GM18909 (cell line): ENCODE data around the gene GOLGA8A.
A peak's percentile ranks its signal among the peaks of the same experiment; 100 is the strongest.
"Not testable (repeated sequence)": the region's sequence is repeated elsewhere in the genome, so short reads cannot be mapped to it uniquely, and the experiment has no call there.

Experiments
- ATAC-seq: cut with Tn5 transposase; IDR thresholded peaks from one replicate; pipeline ENCODE4 v1.9.1; 2021; ENCODE audit warnings: mild to moderate bottlenecking; ENCODE audit not compliant: unreplicated experiment, poor library complexity

GOLGA8A gene

GRCh38 chr15:34437687-34438086 is at the start of gene GOLGA8A:
GOLGA8A (minus strand) TSS chr15:34437808; CDS start chr15:34389691, 48,117 bp downstream.
- peak; percentile 73 for ATAC-seq

- ATAC-seq, result no peak
Measured at GRCh38 chr15:34483644-34484043, 46.0 kb upstream of the GOLGA8A start.

- ATAC-seq, result no peak
Measured at GRCh38 chr15:34481370-34481769, 43.8 kb upstream of the GOLGA8A start.

GRCh38 chr15:34473840-34474239 is 36.2 kb upstream of the GOLGA8A start:
- no peak for ATAC-seq

GRCh38 chr15:34472947-34473346 is 35.3 kb upstream of the GOLGA8A start:
- no peak for ATAC-seq

GRCh38 chr15:34470892-34471291 is 33.3 kb upstream of the GOLGA8A start:
- ATAC-seq, result no peak

GRCh38 chr15:34470091-34470490 is 32.5 kb upstream of the GOLGA8A start:
- ATAC-seq, result no peak

GRCh38 chr15:34461730-34462129 is 24.1 kb upstream of the GOLGA8A start:
- ATAC-seq, result no peak

- no peak for ATAC-seq
Measured at GRCh38 chr15:34460451-34460850, 22.8 kb upstream of the GOLGA8A start.

- ATAC-seq, result no peak
Measured at GRCh38 chr15:34456658-34457057, 19.1 kb upstream of the GOLGA8A start.

GRCh38 chr15:34442891-34443290 is 5.3 kb upstream of the GOLGA8A start:
- ATAC-seq, result no peak

GRCh38 chr15:34439878-34440277 is 2.3 kb upstream of the GOLGA8A start:
- no peak for ATAC-seq

- ATAC-seq, result peak; percentile 60
Measured at GRCh38 chr15:34436956-34437442, 609 bp downstream of the GOLGA8A start.

GRCh38 chr15:34436126-34436955 is 1.3 kb downstream of the GOLGA8A start:
- peak; percentile 36 for ATAC-seq

- ATAC-seq, result no peak
Measured at GRCh38 chr15:34435658-34436057, 1.9 kb downstream of the GOLGA8A start.

GRCh38 chr15:34434627-34435305 is 2.8 kb downstream of the GOLGA8A start:
- no peak for ATAC-seq

- ATAC-seq, result not testable (repeated sequence)
Measured at GRCh38 chr15:34433956-34434626, 3.5 kb downstream of the GOLGA8A start.

- ATAC-seq, result not testable (repeated sequence)
Measured at GRCh38 chr15:34430642-34431041, 7.0 kb downstream of the GOLGA8A start.

- ATAC-seq, result not testable (repeated sequence)
Measured at GRCh38 chr15:34423425-34424090, 14.1 kb downstream of the GOLGA8A start.

GRCh38 chr15:34420953-34421352 is 16.7 kb downstream of the GOLGA8A start:
- not testable (repeated sequence) for ATAC-seq
